GM23248 (cell line): ENCODE data around the gene PGS1. TPM values are rescaled to one million over a fixed set of nuclear protein-coding genes. Genes with fewer than 3 reads are reported as not detected.
A peak's percentile ranks its signal among the peaks of the same experiment; 100 is the strongest.
"Not testable (repeated sequence)": the region's sequence is repeated elsewhere in the genome, so short reads cannot be mapped to it uniquely, and the experiment has no call there.

Experiments
- DNase-seq: peaks from one replicate; pipeline ENCODE4 v3.0.0-alpha.2; 2015
- H2AFZ ChIP-seq: fragments of 200-600 bp; sonication (generic); 2 replicates; pipeline ENCODE4 v1.6.1; 2016; ENCODE audit warnings: antibody characterized with exemption
- H3F3A ChIP-seq: fragments of 200-600 bp; sonication (generic); 2 replicates; pipeline ENCODE4 v1.6.1; 2016; ENCODE audit warnings: mild to moderate bottlenecking, antibody characterized with exemption, mixed run types; ENCODE audit not compliant: insufficient read depth
- H3K27ac ChIP-seq: fragments of 200-600 bp; sonication (generic); 2 replicates; pipeline ENCODE4 v1.5.1; 2016; ENCODE audit warnings: mild to moderate bottlenecking
- H3K27me3 ChIP-seq: fragments of 200-600 bp; sonication (generic); replicated peaks from 2 replicates; pipeline ENCODE4 v1.6.1; 2016; ENCODE audit warnings: mild to moderate bottlenecking; ENCODE audit not compliant: insufficient read depth
- H3K36me3 ChIP-seq: fragments of 200-600 bp; sonication (generic); 2 replicates; pipeline ENCODE4 v1.6.1; 2016; ENCODE audit warnings: low read depth, mild to moderate bottlenecking
- H3K4me1 ChIP-seq: fragments of 200-600 bp; sonication (generic); 2 replicates; pipeline ENCODE4 v1.6.1; 2016; ENCODE audit warnings: mild to moderate bottlenecking; ENCODE audit not compliant: insufficient read depth
- H3K4me2 ChIP-seq: fragments of 200-600 bp; sonication (generic); one replicate; pipeline ENCODE4 v1.6.1; 2016; ENCODE audit warnings: mild to moderate bottlenecking; ENCODE audit not compliant: unreplicated experiment
- H3K4me3 ChIP-seq: fragments of 200-600 bp; sonication (generic); 2 replicates; pipeline ENCODE4 v1.5.1; 2016; ENCODE audit warnings: mild to moderate bottlenecking
- H3K79me2 ChIP-seq: fragments of 200-600 bp; sonication (generic); 2 replicates; pipeline ENCODE4 v1.6.1; 2016; ENCODE audit warnings: mild to moderate bottlenecking; ENCODE audit not compliant: insufficient read depth
- H3K9ac ChIP-seq: fragments of 200-600 bp; sonication (generic); 2 replicates; pipeline ENCODE4 v1.6.1; 2016; ENCODE audit warnings: mild to moderate bottlenecking
- H3K9me2 ChIP-seq: fragments of 200-600 bp; sonication (generic); 2 replicates; pipeline ENCODE4 v1.6.1; 2016; ENCODE audit warnings: mixed run types, mild to moderate bottlenecking, moderate library complexity; ENCODE audit not compliant: insufficient read depth
- H3K9me3 ChIP-seq: fragments of 200-600 bp; sonication (generic); one replicate; pipeline ENCODE4 v1.6.1; 2017; ENCODE audit warnings: low read depth
- H4K20me1 ChIP-seq: fragments of 200-600 bp; sonication (generic); 2 replicates; pipeline ENCODE4 v1.6.0; 2016; ENCODE audit not compliant: insufficient read depth
- EZH2 ChIP-seq: fragments of 200-600 bp; sonication (generic); IDR thresholded peaks from 2 replicates; pipeline ENCODE4 v1.6.1; 2018; ENCODE audit warnings: antibody characterized with exemption, mild to moderate bottlenecking; ENCODE audit not compliant: insufficient read depth, poor library complexity, severe bottlenecking
- EZH2phosphoT487 ChIP-seq: fragments of 200-600 bp; sonication (generic); IDR thresholded peaks from 2 replicates; pipeline ENCODE4 v1.6.1; 2018; ENCODE audit warnings: antibody characterized with exemption, moderate library complexity, mild to moderate bottlenecking, low read depth; ENCODE audit not compliant: insufficient read depth
- WGBS, 2 experiments: methylation state at CpG; one replicate each; pipeline ENCODE4 v1.1.6; 2015 to 2017; ENCODE audit warnings: low lambda C conversion rate in 2 of 2, low coverage in 1 of 2; ENCODE audit errors: missing lambda C conversion rate in 2 of 2; 5-methylcytosine and 5-hydroxymethylcytosine counted together
- in situ Hi-C: fragments of 300-500 bp; cut with MboI; formaldehyde crosslinking; loops from 2 replicates; pipeline ENCODE4 v1.15.0; 2020
- polyA plus RNA-seq: library from polyadenylated mRNA; unstranded; fragments of >200 nt; fragmentation: Nextera tagmentation; extraction: Ambion mirVana; gene quantifications from 2 replicates; pipeline ENCODE4 v1.2.1, GENCODE V29; 2016
- total RNA-seq: library from RNA; depleted of rRNA; stranded (reverse); fragments of >200 nt; shearing (Covaris generic); gene quantifications from 2 replicates; pipeline ENCODE4 v1.2.3, GENCODE V29; 2014; rRNA removed

The PGS1 gene
- 31.4 and 32.5 TPM in 2 replicates for total RNA-seq
- polyA plus RNA-seq = 28.6 and 30.2 TPM in 2 replicates

GRCh38 chr17:78378225-78379130 is at the start of gene PGS1:
TSS of gene PGS1 (plus strand) at chr17:78378649. CDS start at chr17:78378666, 17 bp downstream.
- peak within 1 kb of the TSS; percentile 99 for H3K27ac ChIP-seq
- peaks cover 72% of the 10 kb centered on the region for H3K4me1 ChIP-seq
- 4% methylated on average over 80 to 81 of the region's 89 CpGs for WGBS, 2 experiments
- peaks cover 83% of the 10 kb centered on the region for H3F3A ChIP-seq
- DNase-seq = peak; percentile 89
- peak within 1 kb of the TSS; percentile 80 for H3K4me2 ChIP-seq
- TF ChIP-seq EZH2 (no peak), EZH2phosphoT487 (no peak)
- no peaks in the 10 kb centered on the region for H3K27me3 ChIP-seq
- H3K36me3 ChIP-seq = no peaks in the 10 kb centered on the region
- H3K9me2 ChIP-seq = no peaks in the 10 kb centered on the region
- peak within 1 kb of the TSS; percentile 94 for H3K4me3 ChIP-seq
- peaks cover 48% of the 10 kb centered on the region for H3K79me2 ChIP-seq
- H2AFZ ChIP-seq = peak within 1 kb of the TSS; percentile 80
- in situ Hi-C loops = no loop called here
- H3K9ac ChIP-seq = peak within 1 kb of the TSS; percentile 99
- H4K20me1 ChIP-seq = no peaks in the 10 kb centered on the region
- H3K9me3 ChIP-seq = no peaks in the 10 kb centered on the region

- Histone ChIP-seq H3K4me2 (peak overlapping the region; percentile 54), H3K4me3 (peak overlapping the region; percentile 19; the same call in 1 of the 2 replicates), H3K9ac (peak overlapping the region; percentile 78), H3F3A (peaks cover 27% of the 10 kb centered on the region), H3K9me3 (no peaks in the 10 kb centered on the region), H2AFZ (peak overlapping the region; percentile 55), H4K20me1 (no peaks in the 10 kb centered on the region), H3K27ac (peak overlapping the region; percentile 93), H3K79me2 (no peaks in the 10 kb centered on the region), H3K9me2 (no peaks in the 10 kb centered on the region), H3K36me3 (no peaks in the 10 kb centered on the region), H3K27me3 (no peaks in the 10 kb centered on the region), H3K4me1 (peaks cover 39% of the 10 kb centered on the region)
- in situ Hi-C loops = no loop called here
- TF ChIP-seq EZH2 (no peak), EZH2phosphoT487 (no peak)
- DNase-seq = peak; percentile 92
- 36 to 41% methylated on average over 14 to 15 of the region's 16 CpGs for WGBS, 2 experiments
Observed at GRCh38 chr17:78329263-78330059, 49.0 kb upstream of the PGS1 start.

- Histone ChIP-seq H3K4me3 (no peak overlapping the region), H4K20me1 (no peaks in the 10 kb centered on the region), H3F3A (peaks cover 28% of the 10 kb centered on the region), H2AFZ (no peak overlapping the region), H3K9ac (no peak overlapping the region), H3K27me3 (no peaks in the 10 kb centered on the region), H3K79me2 (no peaks in the 10 kb centered on the region), H3K36me3 (no peaks in the 10 kb centered on the region), H3K9me3 (no peaks in the 10 kb centered on the region), H3K27ac (no peak overlapping the region), H3K4me1 (peaks cover 35% of the 10 kb centered on the region), H3K9me2 (no peaks in the 10 kb centered on the region), H3K4me2 (no peak overlapping the region)
- no peak for TF ChIP-seq EZH2
- TF ChIP-seq EZH2phosphoT487 = no peak
- WGBS, 2 experiments = 74 to 75% methylated on average over 13 of the region's 13 CpGs
- DNase-seq = no peak
- in situ Hi-C loops = no loop called here
Observed at GRCh38 chr17:78330570-78331224, 47.8 kb upstream of the PGS1 start.

GRCh38 chr17:78331355-78331754 is 47.1 kb upstream of the PGS1 start:
- H3K9ac ChIP-seq, H3K9me2 ChIP-seq, H3K36me3 ChIP-seq, H3K27ac ChIP-seq, H3K4me2 ChIP-seq, H2AFZ ChIP-seq, H3K4me3 ChIP-seq, H4K20me1 ChIP-seq, H3K79me2 ChIP-seq, H3K27me3 ChIP-seq, DNase-seq, H3K9me3 ChIP-seq, in situ Hi-C loops: not testable (repeated sequence)
- H3F3A ChIP-seq = peaks cover 28% of the 10 kb centered on the region
- peaks cover 35% of the 10 kb centered on the region for H3K4me1 ChIP-seq
- 89 to 90% methylated on average over 12 of the region's 12 CpGs for WGBS, 2 experiments
